Measurements from ENCODE around the gene LMCD1. TPM values are rescaled to one million over a fixed set of nuclear protein-coding genes. Genes with fewer than 3 reads are reported as not detected.

LMCD1 gene
- total RNA-seq, 1 donor from 2014 or later, result 48.1 TPM

- intact Hi-C loops (cut with DNase I), result no loop called here
- ATAC-seq, result no peak
- no peak for DNase-seq (ENCODE audit: missing footprints)
These were observed 22.6 kb downstream of the LMCD1 start for GRCh38 chr3:8524249-8524648.

- no peak for DNase-seq (ENCODE audit: missing footprints)
- no peak for ATAC-seq
- intact Hi-C loops (cut with DNase I), result no loop called here
These were observed 23.2 kb downstream of the LMCD1 start for GRCh38 chr3:8524656-8525399.

- ATAC-seq, result no peak
- intact Hi-C loops (cut with DNase I), result no loop called here
- no peak for DNase-seq (ENCODE audit: missing footprints)
These were observed 24.3 kb downstream of the LMCD1 start for GRCh38 chr3:8525893-8526292.

GRCh38 chr3:8529181-8529637 lies 27.6 kb downstream of the LMCD1 start:
- intact Hi-C loops (cut with DNase I), result no loop called here
- ATAC-seq (peak; percentile 33), DNase-seq (ENCODE audit: missing footprints) (no peak)

GRCh38 chr3:8529738-8530525 lies 28.3 kb downstream of the LMCD1 start:
- intact Hi-C loops (cut with DNase I), result loop anchor here (5.0 kb wide), 1 partner anchor 88 kb away; no protein-coding TSS in a partner anchor
- no peak for DNase-seq (ENCODE audit: missing footprints)
- ATAC-seq, result no peak

DNA sequence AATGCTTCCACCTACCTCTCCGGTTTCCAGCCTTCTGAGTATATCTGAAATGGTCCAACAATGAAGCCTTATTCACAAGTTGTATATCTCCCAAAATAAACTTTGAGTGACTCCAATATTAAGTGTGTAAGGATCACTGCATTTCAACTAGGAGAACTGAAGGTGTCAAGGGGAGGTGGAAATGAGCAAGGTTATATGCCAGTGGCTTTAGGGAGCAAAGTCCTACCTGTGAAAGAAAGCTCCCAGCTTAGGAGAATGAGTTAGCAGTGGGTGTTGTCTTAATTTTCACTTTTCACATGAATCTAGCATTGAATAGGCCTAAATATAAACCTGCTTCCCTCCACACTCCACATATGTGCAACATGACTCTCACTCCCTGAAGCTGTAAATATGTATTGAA lies 29.0 kb downstream of the LMCD1 start:
- no peak for ATAC-seq
- DNase-seq (ENCODE audit: missing footprints), result no peak
- intact Hi-C loops (cut with DNase I), result loop anchor here (5.0 kb wide), 1 partner anchor 88 kb away; no protein-coding TSS in a partner anchor

DNA sequence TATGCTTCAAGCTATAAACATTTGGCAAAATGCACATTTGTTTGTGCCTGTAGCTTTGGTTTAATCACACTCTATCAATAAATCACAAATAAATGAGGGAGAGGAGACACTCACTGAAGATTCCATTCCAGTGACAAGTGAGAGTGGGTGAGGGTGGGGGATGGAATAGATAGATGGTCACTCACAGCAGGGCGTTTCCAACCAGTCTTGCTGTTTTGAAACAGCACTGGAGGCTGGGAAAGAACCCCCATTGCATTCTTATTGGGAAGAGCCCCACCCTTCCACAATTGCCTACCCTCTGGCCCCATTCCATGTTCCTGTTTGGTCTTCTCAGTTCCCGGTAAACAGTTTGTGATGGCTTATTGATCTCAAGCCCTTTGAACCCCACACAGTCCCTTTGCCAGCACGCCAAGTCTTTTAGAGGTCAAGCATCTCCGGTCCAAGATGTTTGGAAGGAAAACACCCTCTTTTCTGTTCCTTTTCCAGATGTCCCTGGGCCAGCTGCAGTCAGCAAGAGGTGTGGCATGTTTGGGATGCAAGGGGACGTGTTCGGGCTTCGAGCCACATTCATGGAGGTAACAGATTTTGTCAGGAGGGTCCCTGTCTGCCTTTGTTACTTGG lies 30.7 kb downstream of the LMCD1 start:
- ATAC-seq (peak; percentile 42), DNase-seq (ENCODE audit: missing footprints) (no peak)
- intact Hi-C loops (cut with DNase I), result loop anchor here (5.0 kb wide), 1 partner anchor 90 kb away; no protein-coding TSS in a partner anchor

GRCh38 chr3:8536096-8537056 lies 34.8 kb downstream of the LMCD1 start:
- intact Hi-C loops (cut with DNase I), result no loop called here
- ATAC-seq, result no peak
- DNase-seq (ENCODE audit: missing footprints), result no peak

DNA sequence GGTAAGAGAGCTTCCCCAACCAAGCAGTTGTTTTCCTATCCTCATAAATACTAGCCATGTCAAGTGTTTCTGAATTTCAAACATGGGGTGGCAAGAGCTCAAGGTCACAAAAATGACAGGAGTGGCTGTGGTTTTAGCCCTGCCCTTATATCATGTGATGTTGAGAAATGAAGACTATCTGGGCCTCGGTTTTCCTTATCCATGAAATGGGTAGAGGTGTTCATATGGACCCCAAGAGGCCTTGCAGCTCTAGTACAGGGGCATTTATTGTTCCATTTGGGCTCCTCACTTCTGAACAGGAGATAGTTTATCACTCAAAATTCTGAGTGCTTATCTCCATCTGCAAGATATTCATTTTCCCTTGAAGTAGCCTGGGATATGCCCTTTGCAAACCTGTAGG lies 35.8 kb downstream of the LMCD1 start:
- ATAC-seq (no peak), DNase-seq (ENCODE audit: missing footprints) (no peak)
- intact Hi-C loops (cut with DNase I), result no loop called here

DNA sequence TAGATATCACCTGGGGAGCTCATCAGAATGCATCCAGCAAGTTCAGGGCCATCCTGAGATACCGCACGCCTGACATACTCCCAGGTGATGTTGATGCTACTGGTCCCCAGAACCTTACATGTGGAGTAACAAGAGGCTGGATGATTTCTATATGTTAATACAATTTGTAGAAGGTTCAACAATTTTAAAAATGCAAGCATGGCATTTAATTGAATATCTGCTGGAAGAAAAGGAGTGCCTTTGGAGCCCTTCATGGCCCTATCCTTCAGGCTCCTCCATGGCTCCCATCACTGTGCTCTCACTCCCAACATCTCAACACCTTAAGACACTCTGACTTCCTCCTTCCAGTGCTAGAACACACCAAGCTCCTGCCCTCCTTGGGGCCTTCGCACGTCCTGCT lies 36.6 kb downstream of the LMCD1 start:
- intact Hi-C loops (cut with DNase I), result no loop called here
- DNase-seq (ENCODE audit: missing footprints) (no peak), ATAC-seq (no peak)

DNA sequence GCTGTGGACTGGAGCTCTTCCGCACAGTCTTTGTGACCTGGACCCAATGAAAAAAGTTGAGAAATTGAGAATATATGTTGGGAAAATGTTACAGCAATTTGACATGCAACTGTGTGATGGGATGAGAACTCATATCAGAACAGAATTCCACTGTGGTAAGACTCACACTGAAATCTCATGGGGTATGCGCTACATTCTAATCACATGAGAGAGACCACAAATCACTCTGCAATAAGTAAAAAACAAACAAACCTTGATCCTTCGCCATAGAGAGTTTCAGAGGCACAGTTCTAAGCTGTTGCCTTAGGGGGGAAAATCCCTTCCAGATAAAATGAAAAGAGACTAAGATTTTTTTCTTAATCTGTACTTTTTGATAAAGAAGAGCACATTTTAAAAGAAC lies 37.3 kb downstream of the LMCD1 start:
- DNase-seq (ENCODE audit: missing footprints), result no peak
- ATAC-seq, result no peak
- intact Hi-C loops (cut with DNase I), result no loop called here

- intact Hi-C loops (cut with DNase I), result no loop called here
- no peak for ATAC-seq
- no peak for DNase-seq (ENCODE audit: missing footprints)
These were observed 37.8 kb downstream of the LMCD1 start for GRCh38 chr3:8539419-8539818.

DNA sequence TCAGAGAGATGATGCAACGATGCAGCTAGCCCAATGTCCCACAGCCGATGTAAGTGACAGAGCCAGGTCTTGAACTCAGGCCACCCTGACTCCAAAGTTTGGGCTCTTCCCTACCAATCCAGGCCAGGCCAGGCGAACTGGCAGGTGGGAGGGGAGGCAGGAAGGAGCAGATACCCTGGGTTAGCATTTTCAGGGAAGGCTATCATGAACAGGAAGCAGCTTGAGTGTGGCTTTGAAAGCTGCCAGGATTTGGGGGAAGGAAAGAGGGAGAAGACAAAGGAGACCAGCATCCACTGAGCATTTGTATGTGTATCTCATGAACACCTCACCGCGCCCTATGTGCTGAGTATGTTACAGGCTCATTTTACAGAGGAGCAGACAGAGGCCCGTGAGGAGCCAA lies 38.8 kb downstream of the LMCD1 start:
- no peak for ATAC-seq
- intact Hi-C loops (cut with DNase I), result no loop called here
- no peak for DNase-seq (ENCODE audit: missing footprints)

GRCh38 chr3:8541486-8541885 lies 39.9 kb downstream of the LMCD1 start:
- DNase-seq (ENCODE audit: missing footprints) (no peak), ATAC-seq (no peak)
- intact Hi-C loops (cut with DNase I), result no loop called here

DNA sequence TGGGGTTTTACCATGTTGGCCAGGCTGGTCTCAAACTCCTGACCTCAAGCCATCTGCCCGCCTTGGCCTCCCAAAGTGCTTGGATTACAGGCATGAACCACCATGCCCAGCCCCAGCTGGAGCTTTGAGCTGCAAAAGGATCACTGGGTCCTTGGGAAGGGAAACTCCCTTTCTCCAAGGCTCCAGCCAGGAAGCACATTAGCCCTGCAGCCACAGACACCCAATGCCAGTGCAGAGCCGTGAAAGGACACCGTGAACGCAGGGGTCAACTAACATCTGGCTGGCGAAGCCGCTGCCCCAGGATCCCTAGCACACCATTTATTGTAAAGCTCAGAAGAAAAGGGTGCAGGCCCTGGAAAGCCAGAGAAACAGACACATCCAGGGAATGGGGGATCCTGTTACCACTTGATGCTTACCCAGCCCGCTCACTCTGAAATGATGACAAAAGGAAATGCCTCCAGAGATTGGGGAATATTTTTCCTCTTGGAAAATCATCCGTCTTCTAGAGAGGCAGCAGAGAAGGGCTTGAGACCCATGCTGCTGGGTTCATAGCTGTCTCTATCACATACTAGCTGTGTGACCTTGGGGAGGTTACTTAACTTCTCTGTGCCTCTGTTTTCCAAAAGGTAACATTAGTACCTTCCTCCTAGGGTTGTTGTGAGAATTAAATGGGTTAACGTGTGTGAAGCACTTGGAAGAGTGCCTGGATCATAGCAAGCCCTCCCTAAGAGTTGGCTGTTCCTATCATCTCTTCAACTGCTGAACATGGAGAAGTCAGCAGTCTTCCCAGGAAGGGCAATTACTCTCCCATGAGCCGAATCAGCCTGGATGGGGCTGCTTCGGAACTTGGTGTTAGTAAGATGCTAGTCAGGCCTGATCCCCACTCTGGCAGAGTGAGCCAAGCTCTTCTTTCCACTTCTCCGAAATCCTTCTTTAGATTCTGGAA lies 40.8 kb downstream of the LMCD1 start:
- ATAC-seq (no peak), DNase-seq (ENCODE audit: missing footprints) (no peak)
- intact Hi-C loops (cut with DNase I), result no loop called here

DNA sequence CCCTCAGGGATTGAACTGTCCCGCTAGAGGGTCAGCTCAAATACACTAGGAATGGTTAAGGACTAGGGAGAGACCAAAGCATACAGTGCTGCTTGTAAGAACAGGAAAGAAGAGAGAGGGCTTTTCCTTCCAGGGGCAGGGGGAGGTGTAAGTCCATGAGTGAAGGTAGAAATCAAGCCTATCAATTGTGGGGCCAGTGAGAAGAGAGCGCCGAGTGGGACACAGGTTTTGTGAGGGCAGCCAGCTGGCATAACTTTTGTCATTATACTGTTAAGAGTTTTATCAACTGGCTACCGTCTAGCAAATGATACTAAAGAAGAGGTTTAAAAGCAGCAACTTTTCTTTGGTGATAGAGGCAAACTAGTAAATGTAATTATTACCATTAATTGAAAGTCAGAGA lies 45.0 kb downstream of the LMCD1 start:
- ATAC-seq (no peak), DNase-seq (ENCODE audit: missing footprints) (no peak)
- intact Hi-C loops (cut with DNase I), result no loop called here

- DNase-seq (ENCODE audit: missing footprints), result no peak
- intact Hi-C loops (cut with DNase I), result no loop called here
- ATAC-seq, result no peak
These were observed 47.1 kb downstream of the LMCD1 start for GRCh38 chr3:8548502-8549275.

Data from Right ventricle myocardium inferior (tissue), 1 donor.